Measurements from ENCODE around the gene EPS8. TPM values are rescaled to one million over a fixed set of nuclear protein-coding genes. Genes with fewer than 3 reads are reported as not detected.

EPS8 gene
- total RNA-seq, 4 donors from 2014 or later = 93.7 to 173 (median 109) TPM

DNA sequence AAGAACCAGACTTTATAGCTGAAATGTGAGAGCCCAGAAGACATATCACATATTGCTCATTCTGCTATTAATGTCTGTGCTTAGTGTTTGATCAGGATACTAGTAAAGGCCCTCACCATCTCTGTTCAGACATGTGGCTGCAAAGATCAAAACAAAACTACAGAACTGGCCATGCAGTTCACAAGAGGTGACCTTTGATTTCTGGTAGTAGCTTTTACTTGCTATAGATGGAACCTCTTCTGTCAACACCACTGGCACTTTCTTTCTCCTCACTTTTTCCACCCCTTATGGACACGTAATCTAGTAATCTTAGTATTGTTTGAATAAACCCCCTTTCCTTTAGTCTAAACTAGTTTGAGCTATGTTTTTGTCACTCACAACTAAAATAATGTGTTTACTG, 214.8 kb downstream of the EPS8 start:
- Histone ChIP-seq H3K27ac (peak overlapping the region in 1 of 2 donors; percentile 33), H3K4me3 (no peak overlapping the region), H3K36me3 (no peaks in the 10 kb centered on the region), H3K27me3 (no peaks in the 10 kb centered on the region), H3K4me1 (no peaks in the 10 kb centered on the region), H3K9me3 (no peaks in the 10 kb centered on the region)
- TF ChIP-seq, protein P1, sequence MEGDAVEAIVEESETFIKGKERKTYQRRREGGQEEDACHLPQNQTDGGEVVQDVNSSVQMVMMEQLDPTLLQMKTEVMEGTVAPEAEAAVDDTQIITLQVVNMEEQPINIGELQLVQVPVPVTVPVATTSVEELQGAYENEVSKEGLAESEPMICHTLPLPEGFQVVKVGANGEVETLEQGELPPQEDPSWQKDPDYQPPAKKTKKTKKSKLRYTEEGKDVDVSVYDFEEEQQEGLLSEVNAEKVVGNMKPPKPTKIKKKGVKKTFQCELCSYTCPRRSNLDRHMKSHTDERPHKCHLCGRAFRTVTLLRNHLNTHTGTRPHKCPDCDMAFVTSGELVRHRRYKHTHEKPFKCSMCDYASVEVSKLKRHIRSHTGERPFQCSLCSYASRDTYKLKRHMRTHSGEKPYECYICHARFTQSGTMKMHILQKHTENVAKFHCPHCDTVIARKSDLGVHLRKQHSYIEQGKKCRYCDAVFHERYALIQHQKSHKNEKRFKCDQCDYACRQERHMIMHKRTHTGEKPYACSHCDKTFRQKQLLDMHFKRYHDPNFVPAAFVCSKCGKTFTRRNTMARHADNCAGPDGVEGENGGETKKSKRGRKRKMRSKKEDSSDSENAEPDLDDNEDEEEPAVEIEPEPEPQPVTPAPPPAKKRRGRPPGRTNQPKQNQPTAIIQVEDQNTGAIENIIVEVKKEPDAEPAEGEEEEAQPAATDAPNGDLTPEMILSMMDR (IDR thresholded peaks at IDR 0.05) = no peak
- TF ChIP-seq POLR2A (IDR thresholded peaks at IDR 0.05) = no peak
- intact Hi-C loops (cut with DNase I; ENCODE audit: low total_unique reads) = no loop called here
- no peak for DNase-seq

Small RNA genes within 50 kb of the gene (small RNA-seq; reads per million reads assigned to genes)
- not detected for gene RNU6-251P

Other genes starting within 250 kb of the EPS8 start
- 10 to 100 TPM; 43.8 to 65.8 (median 58.2) TPM for gene STRAP, start 93.0 kb upstream of the EPS8 start, total RNA-seq
- 10 to 100 TPM in 3 of 4 donors, 1 to 10 TPM in 1; 7.7 to 58.3 (median 19.2) TPM for gene DERA, start 121.9 kb upstream of the EPS8 start, total RNA-seq